GM06990 (cell line): Measurements from ENCODE around the gene ARMC8.

Source experiments
- DNase-seq: peaks from one replicate; pipeline ENCODE4 v3.0.0-alpha.2; 2011; ENCODE audit not compliant: insufficient read length; ENCODE audit errors: extremely low read depth
- H3K27me3 ChIP-seq: replicated peaks from 2 replicates; pipeline ENCODE4 v1.6.0; 2011; ENCODE audit warnings: low read length; ENCODE audit not compliant: control insufficient read depth, insufficient read depth
- H3K36me3 ChIP-seq: 2 replicates; pipeline ENCODE4 v1.5.1; 2011; ENCODE audit warnings: low read length; ENCODE audit not compliant: control insufficient read depth, insufficient read depth
- H3K4me3 ChIP-seq: replicated peaks from 2 replicates; pipeline ENCODE4 v1.5.1; 2011; ENCODE audit warnings: low read depth, mild to moderate bottlenecking, control low read depth, low read length
- CTCF ChIP-seq: IDR thresholded peaks from 2 replicates; pipeline ENCODE4 v1.5.1; 2011; ENCODE audit warnings: low read length, control low read depth, mild to moderate bottlenecking, inconsistent platforms; ENCODE audit not compliant: insufficient read depth, poor library complexity, severe bottlenecking

ARMC8 gene

DNA sequence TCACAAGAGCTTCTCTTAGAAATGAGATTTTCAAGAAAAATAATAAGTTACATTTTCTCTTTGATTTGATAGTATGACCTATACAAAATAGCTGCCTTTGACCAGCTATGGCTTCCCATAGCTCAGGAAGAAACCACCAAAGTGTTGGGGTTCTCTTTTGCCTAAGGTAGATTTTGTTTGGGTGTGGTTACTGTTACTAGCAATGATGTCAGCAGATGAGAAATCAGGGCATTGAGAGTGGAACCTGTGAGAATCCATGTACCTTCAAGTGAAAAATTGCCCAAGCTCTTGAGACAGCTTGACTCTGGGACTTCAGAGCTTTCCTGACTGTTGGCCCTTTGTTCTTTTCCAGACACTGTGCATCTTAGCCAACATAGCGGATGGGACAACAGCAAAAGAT is 97.0 kb downstream of the ARMC8 start:
- no peak for TF ChIP-seq CTCF
- DNase-seq: no peak
- Histone ChIP-seq H3K27me3 (no peaks in the 10 kb centered on the region), H3K36me3 (peaks cover 10% of the 10 kb centered on the region), H3K4me3 (no peak overlapping the region)

DNA sequence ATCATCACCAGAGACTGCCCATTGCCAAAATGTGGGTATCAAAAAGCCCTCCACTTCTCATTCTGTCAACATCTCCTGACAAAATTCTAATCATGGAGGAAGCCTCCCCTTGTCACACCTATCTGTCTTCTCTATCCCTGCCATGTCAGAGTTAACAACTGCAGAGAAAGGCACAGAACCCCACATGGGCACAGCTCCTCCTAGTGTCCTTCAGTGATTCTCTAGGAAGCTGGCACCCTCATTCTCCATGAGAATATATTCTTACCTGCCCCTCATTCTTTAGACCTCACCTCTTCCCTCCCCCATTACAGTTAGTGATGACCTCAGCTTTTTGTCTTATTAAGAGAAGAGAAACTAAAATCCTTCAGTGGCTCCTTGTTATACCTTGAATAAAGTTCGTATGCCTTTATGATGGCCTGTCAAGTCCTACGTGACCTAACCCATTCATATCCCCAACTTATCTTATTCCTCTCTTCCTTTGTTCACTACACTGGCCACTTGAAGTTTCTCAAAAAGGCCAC is 97.9 kb downstream of the ARMC8 start:
- H3K27me3 ChIP-seq: no peaks in the 10 kb centered on the region
- peaks cover 16% of the 10 kb centered on the region for H3K36me3 ChIP-seq
- H3K4me3 ChIP-seq: no peak overlapping the region
- TF ChIP-seq CTCF: peak; percentile 21
- no peak for DNase-seq

- Histone ChIP-seq H3K27me3 (no peaks in the 10 kb centered on the region), H3K36me3 (peaks cover 22% of the 10 kb centered on the region), H3K4me3 (no peak overlapping the region)
- DNase-seq: no peak
- no peak for TF ChIP-seq CTCF
Measured at GRCh38 chr3:138289260-138289659, 102.2 kb downstream of the ARMC8 start.

DNA sequence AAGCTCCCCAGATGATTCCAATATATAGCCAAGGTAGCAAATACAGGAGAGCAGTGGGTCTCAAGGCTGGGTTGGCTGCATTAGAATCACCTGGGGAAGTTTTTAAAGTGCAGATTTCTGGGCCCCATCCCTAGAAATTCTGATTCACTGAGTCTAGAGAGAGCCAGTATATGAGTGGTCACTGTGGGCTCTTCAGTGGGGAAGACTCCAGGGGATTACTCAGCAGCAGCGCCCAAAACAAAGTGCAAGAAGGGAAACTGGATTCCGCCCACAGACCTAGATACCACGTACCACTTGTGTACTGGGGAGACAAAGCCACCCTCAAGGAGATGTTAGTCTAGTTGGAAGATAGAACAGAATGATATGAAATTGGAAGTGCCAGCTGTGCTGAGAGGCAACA is 102.6 kb downstream of the ARMC8 start:
- H3K4me3 ChIP-seq: no peak overlapping the region
- no peak for DNase-seq
- H3K36me3 ChIP-seq: peaks cover 21% of the 10 kb centered on the region
- no peak for TF ChIP-seq CTCF
- no peaks in the 10 kb centered on the region for H3K27me3 ChIP-seq

DNA sequence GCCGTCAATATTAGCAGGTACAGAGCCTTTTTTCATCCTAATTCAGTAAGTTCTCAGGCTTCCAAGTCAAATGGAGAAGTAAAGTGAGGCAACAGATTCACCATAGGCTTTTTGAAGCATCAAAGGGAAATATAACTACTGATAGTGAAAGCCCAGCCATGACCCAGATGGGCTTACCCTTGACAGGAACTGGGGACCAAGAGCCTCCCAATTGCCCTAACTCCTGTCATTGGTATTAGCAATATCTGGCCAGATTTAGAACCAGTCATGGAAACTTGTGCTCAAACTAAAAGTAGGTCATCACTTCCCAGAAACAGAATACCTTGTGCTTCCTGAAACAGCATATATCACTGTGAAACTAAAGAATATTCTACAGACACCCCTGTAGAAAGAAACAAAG is 109.5 kb downstream of the ARMC8 start:
- Histone ChIP-seq H3K4me3 (no peak overlapping the region), H3K27me3 (no peaks in the 10 kb centered on the region), H3K36me3 (peaks cover 17% of the 10 kb centered on the region)
- no peak for DNase-seq
- no peak for TF ChIP-seq CTCF

DNA sequence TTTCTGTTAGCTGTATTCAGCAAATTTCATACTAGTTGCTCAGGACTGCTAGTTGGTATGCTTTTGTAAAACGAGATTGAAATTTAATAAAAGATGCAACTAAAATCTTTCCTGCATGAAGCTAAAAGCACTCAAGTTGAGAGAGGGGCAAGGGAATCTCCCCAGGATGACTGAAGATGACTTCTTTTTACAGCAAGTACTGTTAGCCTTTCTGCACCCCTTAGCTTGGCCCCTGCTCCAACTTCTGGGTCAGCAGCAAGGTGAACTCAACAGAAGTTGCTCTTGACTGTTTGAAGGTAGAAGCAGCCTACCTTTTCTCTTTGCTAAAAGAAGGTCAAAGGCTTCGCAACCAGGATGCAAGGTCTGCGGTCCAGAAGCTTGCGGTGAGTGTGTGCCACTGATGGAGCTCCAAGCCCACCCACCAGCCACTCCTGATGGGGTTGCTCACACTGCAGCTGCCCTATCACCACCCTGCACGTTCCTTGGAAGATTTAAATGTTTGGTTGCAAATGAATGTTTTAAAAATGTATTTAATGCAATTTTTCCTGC is 110.0 kb downstream of the ARMC8 start:
- no peak for TF ChIP-seq CTCF
- no peaks in the 10 kb centered on the region for H3K27me3 ChIP-seq
- no peak overlapping the region for H3K4me3 ChIP-seq
- peaks cover 17% of the 10 kb centered on the region for H3K36me3 ChIP-seq
- no peak for DNase-seq
